Right ventricle myocardium superior (tissue), 1 donor: Measurements from ENCODE around the gene PYY. TPM values are rescaled to one million over a fixed set of nuclear protein-coding genes. Genes with fewer than 3 reads are reported as not detected.
"Not testable (repeated sequence)": the region's sequence is repeated elsewhere in the genome, so short reads cannot be mapped to it uniquely, and the experiment has no call there.

ENCODE experiments used
- ATAC-seq: fragments of 200-7000 bp; cut with Tn5 transposase; one replicate; pipeline ENCODE4 v1.9.1; 2020; ENCODE audit warnings: mild to moderate bottlenecking; ENCODE audit not compliant: poor library complexity
- DNase-seq: peaks from one replicate; pipeline ENCODE4 v3.0.0-alpha.2; 2020
- intact Hi-C: fragments of 100-400 bp; cut with DNase I; formaldehyde crosslinking; loops from one replicate; pipeline ENCODE4 v1.11.2; 2022
- long read RNA-seq: library from polyadenylated mRNA; unstranded; transcript quantifications from one replicate; pipeline ENCODE4 v2.0.0, GENCODE V29; 2021
- total RNA-seq: library from RNA; stranded (reverse); fragmentation: NEBNext Ultra II Directional; extraction: Animal tissue kit (Norgen Biotek cat#: 25700); gene quantifications from one replicate; pipeline ENCODE4 v1.2.1, GENCODE V29; 2021
- donor health status: DM: no; HTN: yes; CAD: no; lungs with severe emphysema.

The PYY gene
- total RNA-seq: not detected
- long read RNA-seq: 0 reads

- no peak for ATAC-seq
- no peak for DNase-seq
- intact Hi-C loops: no loop called here
Measured at GRCh38 chr17:43953746-43954145, at the start of gene PYY. TSS of gene PYY (minus strand) at chr17:43953940. CDS start at chr17:43953483, 457 bp downstream.

- DNase-seq (no peak), ATAC-seq (no peak)
- intact Hi-C loops: no loop called here
Measured at GRCh38 chr17:44002141-44002848, 48.6 kb upstream of the PYY start.

- ATAC-seq (no peak), DNase-seq (no peak)
- intact Hi-C loops: no loop called here
Measured at GRCh38 chr17:44001461-44001920, 47.8 kb upstream of the PYY start.

- DNase-seq (no peak), ATAC-seq (no peak)
- intact Hi-C loops: no loop called here
Measured at GRCh38 chr17:44000871-44001460, 47.2 kb upstream of the PYY start.

GRCh38 chr17:44000141-44000860 lies 46.6 kb upstream of the PYY start:
- intact Hi-C loops: no loop called here
- no peak for ATAC-seq
- no peak for DNase-seq

- ATAC-seq: no peak
- intact Hi-C loops: no loop called here
- no peak for DNase-seq
Measured at GRCh38 chr17:43999024-43999423, 45.3 kb upstream of the PYY start.

GRCh38 chr17:43998552-43998951 lies 44.8 kb upstream of the PYY start:
- intact Hi-C loops: no loop called here
- no peak for ATAC-seq
- no peak for DNase-seq

- intact Hi-C loops, DNase-seq, ATAC-seq: not testable (repeated sequence)
Measured at GRCh38 chr17:43997180-43997579, 43.4 kb upstream of the PYY start.

GRCh38 chr17:43995150-43995471 lies 41.4 kb upstream of the PYY start:
- ATAC-seq: no peak
- intact Hi-C loops: no loop called here
- no peak for DNase-seq

GRCh38 chr17:43994272-43995149 lies 40.8 kb upstream of the PYY start:
- intact Hi-C loops: loop anchor here (5.0 kb wide), 1 partner anchor 52 kb away; the partner anchor contains the start of gene PPY
- ATAC-seq (peak; percentile 94), DNase-seq (peak; percentile 71)

- no peak for ATAC-seq
- no peak for DNase-seq
- intact Hi-C loops: loop anchor here (5.0 kb wide), 1 partner anchor 50 kb away; the partner anchor contains the start of gene PPY
Measured at GRCh38 chr17:43992641-43993040, 38.9 kb upstream of the PYY start.

GRCh38 chr17:43988301-43988700 lies 34.6 kb upstream of the PYY start:
- no peak for ATAC-seq
- DNase-seq: no peak
- intact Hi-C loops: no loop called here

GRCh38 chr17:43987131-43988021 lies 33.6 kb upstream of the PYY start:
- peak; percentile 67 for ATAC-seq
- intact Hi-C loops: no loop called here
- peak; percentile 20 for DNase-seq

- DNase-seq: no peak
- intact Hi-C loops: no loop called here
- ATAC-seq: peak; percentile 60
Measured at GRCh38 chr17:43986225-43986981, 32.7 kb upstream of the PYY start.

- intact Hi-C loops: no loop called here
- DNase-seq (no peak), ATAC-seq (no peak)
Measured at GRCh38 chr17:43984521-43984920, 30.8 kb upstream of the PYY start.

- ATAC-seq (peak; percentile 60), DNase-seq (peak; percentile 44)
- intact Hi-C loops: no loop called here
Measured at GRCh38 chr17:43983515-43984411, 30.0 kb upstream of the PYY start.
